ENCODE results near the gene NUDT6. TPM values are rescaled to one million over a fixed set of nuclear protein-coding genes. Genes with fewer than 3 reads are reported as not detected.
"Not testable (repeated sequence)": the region's sequence is repeated elsewhere in the genome, so short reads cannot be mapped to it uniquely, and the experiment has no call there.

Gene NUDT6
- total RNA-seq, 1 experiment from 2014 or later, result 9.0 TPM

DNA sequence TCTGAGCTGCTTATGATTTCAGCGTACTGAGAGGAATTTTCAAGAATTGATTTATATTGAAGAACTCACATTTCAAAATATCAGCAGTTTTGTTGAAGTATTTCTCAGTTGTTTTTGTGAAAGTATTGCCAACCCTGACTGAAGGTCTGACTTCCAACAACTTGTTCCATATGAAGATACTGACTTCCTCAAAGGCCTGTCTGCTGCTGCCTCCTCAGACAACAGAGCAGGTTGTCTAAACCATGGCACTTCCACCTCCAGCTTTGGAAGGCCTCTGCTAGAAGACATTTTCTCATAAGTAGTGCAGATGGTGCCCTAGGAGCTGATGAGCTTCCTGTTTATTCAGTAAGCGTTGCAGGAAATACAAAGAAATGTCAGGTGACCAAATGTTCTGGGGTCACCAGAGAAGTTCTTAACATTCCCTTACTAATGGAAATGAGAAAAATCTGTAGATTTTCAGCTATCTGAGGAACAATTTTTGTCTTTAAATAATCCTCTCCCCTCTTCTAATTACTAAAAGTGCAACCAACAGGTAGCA is 67.0 kb downstream of the NUDT6 start (continued):
- TF ChIP-seq ZFX (IDR thresholded peaks at IDR 0.05) (no peak), SP1 (IDR thresholded peaks at IDR 0.05; ENCODE audit: low read depth) (no peak)

DNA sequence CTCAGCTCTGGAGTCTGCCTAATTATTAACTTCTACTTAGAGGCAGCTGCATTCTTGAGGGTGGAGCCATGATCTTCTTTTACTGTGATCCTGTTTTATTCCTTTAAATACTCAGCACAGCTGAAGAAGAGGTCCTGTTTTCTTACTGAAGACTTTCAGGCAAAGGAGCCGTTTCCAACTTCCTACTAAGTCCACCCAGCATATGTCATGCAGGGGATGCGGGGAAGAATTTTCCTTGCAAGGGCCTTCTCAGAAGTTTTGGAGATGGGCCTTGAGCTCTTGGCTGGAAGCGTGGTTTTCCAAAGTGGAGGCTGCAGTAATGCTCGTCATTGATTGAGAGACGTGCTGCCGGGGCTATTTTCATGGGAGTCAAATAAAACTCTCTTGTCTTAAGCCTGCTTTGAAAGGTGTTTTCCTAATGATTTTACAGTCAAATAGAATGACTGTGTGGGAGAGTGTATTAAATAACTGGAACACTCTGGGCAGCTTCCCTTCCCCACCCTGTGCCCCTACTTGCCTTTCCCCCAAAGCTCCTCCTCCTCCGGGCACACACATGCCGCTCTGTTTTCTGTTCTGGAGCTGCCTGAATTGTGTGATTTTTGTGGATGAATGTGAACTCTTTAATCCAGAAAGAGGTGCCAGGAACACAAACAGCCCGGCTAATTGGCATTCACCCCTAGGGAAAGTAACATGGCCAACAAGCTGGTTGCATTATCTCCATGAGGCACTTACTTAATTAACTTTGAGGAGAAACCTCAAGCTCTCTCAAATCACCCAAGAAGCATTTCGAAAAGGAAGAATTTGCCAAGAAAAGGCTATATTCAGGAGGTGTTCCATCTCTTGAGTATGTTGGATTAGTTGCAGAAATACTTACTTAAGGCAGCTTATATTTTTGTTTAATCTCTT is 67.7 kb downstream of the NUDT6 start:
- Histone ChIP-seq H3K9me3 (ENCODE audit: control insufficient read depth in 1 of 2, insufficient read depth in 1 of 2, low read depth in 1 of 2, low read length in 2 of 2) (no peaks in the 10 kb centered on the region), H3K4me2 (ENCODE audit: low read length) (no peak overlapping the region), H3K27ac (ENCODE audit: low read depth, low read length) (no peak overlapping the region), H3K79me2 (ENCODE audit: insufficient read depth, low read length) (no peaks in the 10 kb centered on the region), H3K36me3 (ENCODE audit: control insufficient read depth in 1 of 2, insufficient read depth in 2 of 2, low read length in 2 of 2) (no peaks in the 10 kb centered on the region), H3K4me1 (ENCODE audit: control insufficient read depth in 1 of 2, insufficient read depth in 2 of 2, low read length in 2 of 2) (no peaks in the 10 kb centered on the region), H3K4me3 (replicated peaks in 1 of 2; ENCODE audit: low read depth in 1 of 2, low read length in 2 of 2) (no peak overlapping the region), H3K9me2 (ENCODE audit: insufficient read depth) (no peaks in the 10 kb centered on the region), H2AFZ (ENCODE audit: low read depth, low read length, poor library complexity, severe bottlenecking) (no peak overlapping the region), H4K20me1 (ENCODE audit: insufficient read depth) (no peaks in the 10 kb centered on the region), H3K27me3 (ENCODE audit: insufficient read depth, low read length) (no peaks in the 10 kb centered on the region; the same call in 1 of the 2 replicates), H3K9ac (ENCODE audit: low read length) (no peak overlapping the region)
- BruUV-seq (replicated peaks), result no TSS peak
- TF ChIP-seq SRF (IDR thresholded peaks at IDR 0.05; ENCODE audit: low read depth), result no peak
- TF ChIP-seq YY1 (IDR thresholded peaks at IDR 0.05; ENCODE audit: extremely low read depth, insufficient replicate concordance, low read depth, low read length), result no peak
- no peak for TF ChIP-seq POLR2A (IDR thresholded peaks at IDR 0.05; ENCODE audit: borderline replicate concordance, extremely low read depth, insufficient read depth, insufficient read length)
- TF ChIP-seq CEBPB (IDR thresholded peaks at IDR 0.05; ENCODE audit: low read depth), result no peak
- DNase-seq (ENCODE audit: low read depth, low spot score) (no peak), ATAC-seq (no peak)
- ChIA-PET CTCF (no interaction called here), RAD21 (ENCODE audit: low non-redundant PET in 1 of 2, low total read pairs in 2 of 2, uncharacterized antibody in 2 of 2, unreplicated experiment in 2 of 2) (no interaction called here), POLR2A (no interaction called here)
- intact Hi-C loops (cut with micrococcal nuclease), result no loop called here

DNA sequence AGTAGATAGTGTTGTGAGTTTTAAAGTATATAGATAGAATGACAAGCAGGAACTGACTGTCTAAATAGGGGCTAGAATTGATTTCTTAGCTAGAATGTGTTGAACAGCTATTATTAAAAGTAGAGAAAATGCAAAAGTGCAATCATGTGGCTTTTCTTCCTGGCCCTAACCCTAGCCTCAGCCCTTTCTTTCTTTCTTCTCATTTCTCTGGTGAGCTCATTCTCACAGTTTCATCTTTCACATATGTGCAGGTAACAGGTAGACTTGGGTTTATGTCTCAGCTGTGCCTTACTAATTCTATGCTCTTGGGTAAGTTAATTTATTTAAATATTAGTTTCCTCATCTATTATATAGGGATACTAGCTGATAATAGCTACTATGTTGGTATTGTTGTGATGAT is 70.8 kb downstream of the NUDT6 start:
- POLR2A ChIA-PET, result no interaction called here
- Histone ChIP-seq H3K9me2 (ENCODE audit: insufficient read depth) (no peaks in the 10 kb centered on the region), H3K27me3 (ENCODE audit: insufficient read depth, low read length) (no peaks in the 10 kb centered on the region; the same call in 1 of the 2 replicates), H4K20me1 (ENCODE audit: insufficient read depth) (no peaks in the 10 kb centered on the region), H3K36me3 (ENCODE audit: control insufficient read depth in 1 of 2, insufficient read depth in 2 of 2, low read length in 2 of 2) (no peaks in the 10 kb centered on the region), H3K9ac (ENCODE audit: low read length) (no peak overlapping the region), H3K9me3 (ENCODE audit: control insufficient read depth in 1 of 2, insufficient read depth in 1 of 2, low read depth in 1 of 2, low read length in 2 of 2) (no peaks in the 10 kb centered on the region), H3K4me3 (replicated peaks in 1 of 2; ENCODE audit: low read depth in 1 of 2, low read length in 2 of 2) (no peak overlapping the region), H3K4me2 (ENCODE audit: low read length) (no peak overlapping the region), H3K27ac (ENCODE audit: low read depth, low read length) (no peak overlapping the region), H2AFZ (ENCODE audit: low read depth, low read length, poor library complexity, severe bottlenecking) (no peak overlapping the region), H3K79me2 (ENCODE audit: insufficient read depth, low read length) (no peaks in the 10 kb centered on the region), H3K4me1 (ENCODE audit: control insufficient read depth in 1 of 2, insufficient read depth in 2 of 2, low read length in 2 of 2) (no peaks in the 10 kb centered on the region)
- ATAC-seq, result no peak
- CTCF ChIA-PET, result interaction anchor here (1.3 kb wide), 1 partner anchor 94 kb away, joined by 5 read pairs; no protein-coding TSS in a partner anchor
- BruUV-seq (replicated peaks), result no TSS peak
- RAD21 ChIA-PET (ENCODE audit: low non-redundant PET in 1 of 2, low total read pairs in 2 of 2, uncharacterized antibody in 2 of 2, unreplicated experiment in 2 of 2), result no interaction called here
- TF ChIP-seq CBX3 (IDR thresholded peaks at IDR 0.05; ENCODE audit: low read depth), result no peak
- no peak for TF ChIP-seq ELF1 (IDR thresholded peaks at IDR 0.05; ENCODE audit: borderline replicate concordance, low read depth)
- TF ChIP-seq, protein P1, sequence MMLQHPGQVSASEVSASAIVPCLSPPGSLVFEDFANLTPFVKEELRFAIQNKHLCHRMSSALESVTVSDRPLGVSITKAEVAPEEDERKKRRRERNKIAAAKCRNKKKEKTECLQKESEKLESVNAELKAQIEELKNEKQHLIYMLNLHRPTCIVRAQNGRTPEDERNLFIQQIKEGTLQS (IDR thresholded peaks at IDR 0.05), result no peak
- no peak for TF ChIP-seq YY1 (IDR thresholded peaks at IDR 0.05; ENCODE audit: extremely low read depth, insufficient replicate concordance, low read depth, low read length)
- TF ChIP-seq SP1 (IDR thresholded peaks at IDR 0.05; ENCODE audit: low read depth), result no peak
- DNase-seq (ENCODE audit: low read depth, low spot score), result no peak
- intact Hi-C loops (cut with micrococcal nuclease), result no loop called here

DNA sequence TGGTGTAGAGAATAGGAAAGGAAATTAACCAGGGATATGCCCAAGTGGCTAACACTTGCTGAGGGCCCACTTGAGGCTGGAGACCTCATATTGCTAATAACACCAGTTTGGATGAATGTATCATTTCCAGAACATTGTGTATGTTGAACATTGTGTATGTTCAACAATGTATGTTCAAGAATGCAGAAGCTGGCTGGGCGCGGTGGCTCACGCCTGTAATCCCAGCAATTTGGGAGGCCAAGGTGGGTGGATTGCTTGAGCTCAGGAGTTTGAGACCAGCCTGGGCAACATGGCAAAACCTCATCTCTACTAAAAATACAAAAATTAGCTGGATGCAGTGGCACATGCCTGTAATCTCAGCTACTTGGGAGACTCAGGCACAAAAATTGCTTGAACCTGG is 72.6 kb downstream of the NUDT6 start:
- H3K9me3 ChIP-seq (ENCODE audit: control insufficient read depth in 1 of 2, insufficient read depth in 1 of 2, low read depth in 1 of 2, low read length in 2 of 2); H3K27me3 ChIP-seq (ENCODE audit: insufficient read depth, low read length); H3K79me2 ChIP-seq (ENCODE audit: insufficient read depth, low read length); H3K27ac ChIP-seq (ENCODE audit: low read depth, low read length); CTCF ChIA-PET; intact Hi-C loops (cut with micrococcal nuclease); BruUV-seq (replicated peaks); H3K4me3 ChIP-seq (replicated peaks in 1 of 2; ENCODE audit: low read depth in 1 of 2, low read length in 2 of 2); H4K20me1 ChIP-seq (ENCODE audit: insufficient read depth); H3K4me1 ChIP-seq (ENCODE audit: control insufficient read depth in 1 of 2, insufficient read depth in 2 of 2, low read length in 2 of 2); H3K9ac ChIP-seq (ENCODE audit: low read length); RAD21 ChIA-PET (ENCODE audit: low non-redundant PET in 1 of 2, low total read pairs in 2 of 2, uncharacterized antibody in 2 of 2, unreplicated experiment in 2 of 2); DNase-seq (ENCODE audit: low read depth, low spot score); H3K9me2 ChIP-seq (ENCODE audit: insufficient read depth); H2AFZ ChIP-seq (ENCODE audit: low read depth, low read length, poor library complexity, severe bottlenecking); H3K36me3 ChIP-seq (ENCODE audit: control insufficient read depth in 1 of 2, insufficient read depth in 2 of 2, low read length in 2 of 2); POLR2A ChIA-PET; H3K4me2 ChIP-seq (ENCODE audit: low read length); ATAC-seq: not testable (repeated sequence)
